Panc1 (cell line): ENCODE measurements around the gene TRMT44.

Source experiments
- CTCF ChIP-seq: fragments of 450-650 bp; IDR thresholded peaks from 2 replicates; pipeline ENCODE4 v1.5.1; 2017; ENCODE audit warnings: mild to moderate bottlenecking
- POLR2AphosphoS5 ChIP-seq: IDR thresholded peaks from 2 replicates; pipeline ENCODE4 v1.6.1; 2012; ENCODE audit warnings: mild to moderate bottlenecking, low read depth, low read length, moderate library complexity
- REST ChIP-seq, 2 experiments: IDR thresholded peaks; 2 replicates each; pipeline ENCODE4 v1.6.1; 2011 to 2012; ENCODE audit warnings: low read depth in 2 of 2, control low read depth in 1 of 2, low read length in 1 of 2, mild to moderate bottlenecking in 1 of 2, moderate library complexity in 1 of 2; ENCODE audit not compliant: insufficient read depth in 1 of 2
- SIN3A ChIP-seq: IDR thresholded peaks from 2 replicates; pipeline ENCODE4 v1.6.1; 2012; ENCODE audit warnings: low read depth, mild to moderate bottlenecking, low read length, moderate library complexity, borderline replicate concordance; ENCODE audit not compliant: insufficient read depth
- TCF7L2 ChIP-seq: IDR thresholded peaks from 2 replicates; pipeline ENCODE4 v1.6.1; 2011; ENCODE audit warnings: mild to moderate bottlenecking, low read depth, low read length, inconsistent platforms

- TF ChIP-seq CTCF (no peak; the same call in 1 of the 2 replicates), POLR2AphosphoS5 (no peak), SIN3A (no peak), REST (IDR thresholded peaks at IDR 0.05; ENCODE audit: insufficient read depth in 1 of 2, low read depth in 2 of 2, low read length in 1 of 2) (no peak), TCF7L2 (no peak)
Measured at GRCh38 chr4:8407316-8407715, 33.3 kb upstream of the TRMT44 start.
